H9 (cell line): Measurements from ENCODE around the gene COX17. TPM values are rescaled to one million over a fixed set of nuclear protein-coding genes. Genes with fewer than 3 reads are reported as not detected.

ENCODE experiments used
- DNase-seq: peaks from one replicate; pipeline ENCODE4 v3.0.0-alpha.2; 2017
- H2AFZ ChIP-seq: one replicate; pipeline ENCODE4 v1.6.1; 2013; ENCODE audit warnings: mild to moderate bottlenecking, low read length, control low read depth, moderate library complexity
- H2AK5ac ChIP-seq: 2 replicates; pipeline ENCODE4 v1.6.1; 2013; ENCODE audit warnings: low read length, control low read depth, mixed read lengths; ENCODE audit not compliant: insufficient read length
- H2BK120ac ChIP-seq: one replicate; pipeline ENCODE4 v1.6.1; 2013; ENCODE audit warnings: low read depth, mild to moderate bottlenecking, low read length, control low read depth, inconsistent platforms; ENCODE audit not compliant: poor library complexity, severe bottlenecking
- H2BK12ac ChIP-seq: 2 replicates; pipeline ENCODE4 v1.6.1; 2013; ENCODE audit warnings: low read length, control low read depth, mixed read lengths, low read depth; ENCODE audit not compliant: insufficient read length
- H2BK15ac ChIP-seq: 2 replicates; pipeline ENCODE4 v1.6.1; 2013; ENCODE audit warnings: low read depth, low read length, control low read depth
- H2BK20ac ChIP-seq: one replicate; pipeline ENCODE4 v1.6.1; 2013; ENCODE audit warnings: low read depth, mild to moderate bottlenecking, low read length, control low read depth, inconsistent platforms; ENCODE audit not compliant: poor library complexity, severe bottlenecking
- H2BK5ac ChIP-seq: 2 replicates; pipeline ENCODE4 v1.6.1; 2013; ENCODE audit warnings: low read length, control low read depth, mixed read lengths; ENCODE audit not compliant: insufficient read length
- H3K14ac ChIP-seq: 2 replicates; pipeline ENCODE4 v1.6.1; 2013; ENCODE audit warnings: low read length, control low read depth; ENCODE audit not compliant: insufficient read depth
- H3K18ac ChIP-seq: 2 replicates; pipeline ENCODE4 v1.6.1; 2013; ENCODE audit warnings: low read depth, mild to moderate bottlenecking, mixed read lengths, low read length, control low read depth; ENCODE audit not compliant: insufficient read length
- H3K23ac ChIP-seq: 2 replicates; pipeline ENCODE4 v1.6.1; 2013; ENCODE audit warnings: low read length, control low read depth, mixed read lengths, low read depth; ENCODE audit not compliant: insufficient read length
- H3K23me2 ChIP-seq: 2 replicates; pipeline ENCODE4 v1.6.1; 2013; ENCODE audit warnings: low read depth, mild to moderate bottlenecking, mixed read lengths, low read length, control low read depth; ENCODE audit not compliant: insufficient read length, poor library complexity, severe bottlenecking
- H3K27ac ChIP-seq: 2 replicates; pipeline ENCODE4 v1.5.1; 2013; ENCODE audit warnings: low read length, control low read depth, mixed read lengths, low read depth; ENCODE audit not compliant: insufficient read length
- H3K27me3 ChIP-seq: 2 replicates; pipeline ENCODE4 v1.6.1; 2013; ENCODE audit warnings: low read length, control low read depth, inconsistent platforms; ENCODE audit not compliant: insufficient read depth
- H3K4ac ChIP-seq: 2 replicates; pipeline ENCODE4 v1.6.1; 2013; ENCODE audit warnings: low read depth, mild to moderate bottlenecking, control low read depth, inconsistent platforms, low read length, moderate library complexity
- H3K4me1 ChIP-seq: 2 replicates; pipeline ENCODE4 v1.6.1; 2013; ENCODE audit warnings: low read length, control low read depth, inconsistent platforms; ENCODE audit not compliant: insufficient read depth
- H3K4me2 ChIP-seq: 2 replicates; pipeline ENCODE4 v1.6.1; 2013; ENCODE audit warnings: low read length, control low read depth, mixed read lengths; ENCODE audit not compliant: insufficient read length, insufficient read depth
- H3K56ac ChIP-seq: 2 replicates; pipeline ENCODE4 v1.6.1; 2013; ENCODE audit warnings: low read depth, mild to moderate bottlenecking, mixed read lengths, low read length, control low read depth; ENCODE audit not compliant: insufficient read length
- H3K79me1 ChIP-seq: 2 replicates; pipeline ENCODE4 v1.6.1; 2013; ENCODE audit warnings: low read depth, mild to moderate bottlenecking, moderate library complexity, low read length, control low read depth, inconsistent platforms; ENCODE audit not compliant: insufficient read depth, poor library complexity, severe bottlenecking
- H3K79me2 ChIP-seq: 2 replicates; pipeline ENCODE4 v1.6.1; 2013; ENCODE audit warnings: low read length, control low read depth, inconsistent platforms; ENCODE audit not compliant: insufficient read depth
- H3K9ac ChIP-seq: 2 replicates; pipeline ENCODE4 v1.6.1; 2013; ENCODE audit warnings: low read length, control low read depth, mixed read lengths; ENCODE audit not compliant: insufficient read length; ENCODE audit errors: extremely low read depth
- H3K9me3 ChIP-seq: one replicate; pipeline ENCODE4 v1.6.1; 2013; ENCODE audit warnings: low read depth, low read length, inconsistent platforms; ENCODE audit not compliant: control insufficient read depth
- H3T11ph ChIP-seq: one replicate; pipeline ENCODE4 v1.6.1; 2013; ENCODE audit warnings: mild to moderate bottlenecking, low read length, control low read depth, inconsistent platforms
- H4K20me1 ChIP-seq: one replicate; pipeline ENCODE4 v1.6.1; 2013; ENCODE audit not compliant: control insufficient read depth, insufficient read length, insufficient read depth
- H4K5ac ChIP-seq: 2 replicates; pipeline ENCODE4 v1.6.1; 2013; ENCODE audit warnings: low read depth, mild to moderate bottlenecking, mixed read lengths, low read length, control low read depth; ENCODE audit not compliant: insufficient read length
- H4K8ac ChIP-seq: replicated peaks from 2 replicates; pipeline ENCODE4 v1.6.1; 2013; ENCODE audit warnings: low read length, control low read depth, mixed read lengths, low read depth; ENCODE audit not compliant: insufficient read length
- H4K91ac ChIP-seq: 2 replicates; pipeline ENCODE4 v1.6.1; 2013; ENCODE audit warnings: low read depth, mild to moderate bottlenecking, moderate library complexity, mixed read lengths, low read length, control low read depth; ENCODE audit not compliant: insufficient read length
- H3K27ac Mint-ChIP-seq, 3 experiments: 2 replicates in 2 of 3; 3 replicates in 1 of 3; pipeline ENCODE4 v1.8.0; 2020 to 2021; ENCODE audit warnings: mixed read lengths in 3 of 3, mild to moderate bottlenecking in 1 of 3, moderate library complexity in 1 of 3
- H3K27me3 Mint-ChIP-seq: 2 replicates; pipeline ENCODE4 v1.8.0; 2021; ENCODE audit warnings: low read depth, mild to moderate bottlenecking, moderate library complexity, mixed read lengths
- H3K36me3 Mint-ChIP-seq, 3 experiments: 2 replicates in 2 of 3; 3 replicates in 1 of 3; pipeline ENCODE4 v1.8.0; 2020 to 2021; ENCODE audit warnings: low read depth in 3 of 3, mixed read lengths in 3 of 3; ENCODE audit not compliant: insufficient read depth in 1 of 3
- H3K4me1 Mint-ChIP-seq, 2 experiments: 2 replicates each; pipeline ENCODE4 v1.8.0; 2020; ENCODE audit warnings: mixed read lengths in 2 of 2
- H3K4me3 Mint-ChIP-seq, 2 experiments: 2 replicates in 1 of 2; 3 replicates in 1 of 2; pipeline ENCODE4 v1.8.0; 2020 to 2021; ENCODE audit warnings: mild to moderate bottlenecking in 2 of 2, mixed read lengths in 2 of 2, moderate library complexity in 1 of 2
- H3K9me3 Mint-ChIP-seq, 2 experiments: 2 replicates in 1 of 2; 3 replicates in 1 of 2; pipeline ENCODE4 v1.8.0; 2020; ENCODE audit warnings: mild to moderate bottlenecking in 2 of 2, mixed read lengths in 2 of 2, moderate library complexity in 1 of 2
- CTCF ChIP-seq: fragments of 200-600 bp; sonication (generic); conservative IDR thresholded peaks from 3 replicates; pipeline ENCODE4 v1.8.0; 2021; ENCODE audit warnings: antibody characterized with exemption, mild to moderate bottlenecking
- WGBS: extraction: QIAGEN DNeasy Blood & Tissue Kit; methylation state at CpG from one replicate; pipeline ENCODE4 v1.1.7; 2013; ENCODE audit warnings: missing lambda C conversion rate, low lambda C conversion rate, mixed read lengths; ENCODE audit not compliant: insufficient read length; ENCODE audit errors: extremely low coverage; 5-methylcytosine and 5-hydroxymethylcytosine counted together
- total RNA-seq: library from RNA; stranded (reverse); gene quantifications from 2 replicates; pipeline ENCODE4 v1.2.1, GENCODE V29; 2021

The COX17 gene
- total RNA-seq, 1 experiment from 2014 or later, result 47.0 TPM

GRCh38 chr3:119645813-119646212, 31.4 kb downstream of the COX17 start:
- H3K4me2 ChIP-seq, result no peak overlapping the region

More at GRCh38 chr3:119645813-119646212, 31.4 kb downstream of the COX17 start:
- no peaks in the 10 kb centered on the region for H3K23me2 ChIP-seq
- H2BK20ac ChIP-seq, result no peak overlapping the region
- H3K27me3 ChIP-seq, result no peaks in the 10 kb centered on the region
- no peak overlapping the region for H3K23ac ChIP-seq
- H4K8ac ChIP-seq, result no peak overlapping the region
- no peak overlapping the region for H4K91ac ChIP-seq
- H3K9ac ChIP-seq, result no peak overlapping the region
- H3K14ac ChIP-seq, result no peak overlapping the region
- H3K4ac ChIP-seq, result no peak overlapping the region
- H3K27ac ChIP-seq, result no peak overlapping the region
- H4K5ac ChIP-seq, result no peak overlapping the region
- no peaks in the 10 kb centered on the region for H3K79me1 ChIP-seq
- WGBS, result no CpG with 5 or more reads among the region's 1 CpG
- Mint-ChIP-seq H3K27me3 (no peaks in the 10 kb centered on the region), H3K9me3 (no peaks in the 10 kb centered on the region), H3K27ac (no peak overlapping the region), H3K36me3 (no peaks in the 10 kb centered on the region; a peak in 1 of 7 replicates), H3K4me1 (peaks cover 19 to 27% of the 10 kb centered on the region in 2 experiments), H3K4me3 (no peak overlapping the region)
- no peak overlapping the region for H2BK12ac ChIP-seq
- H3K18ac ChIP-seq, result no peak overlapping the region
- H3T11ph ChIP-seq, result no peak overlapping the region
- no peak overlapping the region for H2BK120ac ChIP-seq
- H2BK5ac ChIP-seq, result no peak overlapping the region
- no peak for DNase-seq
- H3K9me3 ChIP-seq, result no peaks in the 10 kb centered on the region
- no peak for TF ChIP-seq CTCF
- no peak overlapping the region for H2AK5ac ChIP-seq
- no peaks in the 10 kb centered on the region; the same call in 1 of the 2 replicates for H3K4me1 ChIP-seq
- H4K20me1 ChIP-seq, result no peaks in the 10 kb centered on the region
- no peak overlapping the region for H3K56ac ChIP-seq
- no peak overlapping the region for H2BK15ac ChIP-seq
- no peak overlapping the region for H2AFZ ChIP-seq
- H3K79me2 ChIP-seq, result no peaks in the 10 kb centered on the region
